D721Med (cell line): ENCODE measurements around the gene RBKS.
"Not testable (repeated sequence)": the region's sequence is repeated elsewhere in the genome, so short reads cannot be mapped to it uniquely, and the experiment has no call there.

ENCODE experiments used
- DNase-seq: peaks from one replicate; pipeline ENCODE4 v3.0.0; 2011; ENCODE audit warnings: low spot score; ENCODE audit not compliant: insufficient read length
- FAIRE-seq: peaks from 2 replicates; lab custom pipeline; 2011; peaks lifted over from hg19 to GRCh38; lab: Jason Lieb, UNC
- CTCF ChIP-seq: IDR thresholded peaks from 2 replicates; pipeline ENCODE4 v1.5.1; 2012; ENCODE audit warnings: mild to moderate bottlenecking, control low read depth; ENCODE audit not compliant: insufficient read depth; ENCODE audit errors: missing control alignments

RBKS gene

GRCh38 chr2:27765621-27766286 lies 124.4 kb downstream of the RBKS start:
- DNase-seq (no peak), FAIRE-seq (no peak)

GRCh38 chr2:27764526-27764925 lies 125.7 kb downstream of the RBKS start:
- FAIRE-seq, DNase-seq: not testable (repeated sequence)

More at GRCh38 chr2:27765621-27766286, 124.4 kb downstream of the RBKS start:
- no peak for TF ChIP-seq CTCF

- FAIRE-seq (no peak), DNase-seq (no peak)
- TF ChIP-seq CTCF: no peak
Measured at GRCh38 chr2:27763907-27764267, 126.3 kb downstream of the RBKS start.

GRCh38 chr2:27762951-27763906 lies 127.0 kb downstream of the RBKS start:
- no peak for DNase-seq
- no peak for TF ChIP-seq CTCF
- FAIRE-seq: no peak

- DNase-seq: no peak
- TF ChIP-seq CTCF: no peak
- FAIRE-seq: no peak
Measured at GRCh38 chr2:27756544-27757498, 133.4 kb downstream of the RBKS start.

- no peak for TF ChIP-seq CTCF
- no peak for DNase-seq
- FAIRE-seq: no peak
Measured at GRCh38 chr2:27756091-27756490, 134.1 kb downstream of the RBKS start.

GRCh38 chr2:27754831-27755230 lies 135.4 kb downstream of the RBKS start:
- FAIRE-seq (no peak), DNase-seq (no peak)
- no peak for TF ChIP-seq CTCF
